H1 (cell line): ENCODE data around the gene PDCD5. TPM values are rescaled to one million over a fixed set of nuclear protein-coding genes. Genes with fewer than 3 reads are reported as not detected.

Experiments used
- CHD1 ChIP-seq: IDR thresholded peaks from 2 replicates; pipeline ENCODE4 v1.6.1; 2012; ENCODE audit warnings: low read depth, low read length, improper control_type of control experiment
- CREB1 ChIP-seq: IDR thresholded peaks from 2 replicates; pipeline ENCODE4 v1.6.1; 2012; ENCODE audit warnings: inconsistent platforms
- EGR1 ChIP-seq: IDR thresholded peaks from 2 replicates; pipeline ENCODE4 v1.6.1; 2011; ENCODE audit warnings: low read depth, low read length, borderline replicate concordance
- MAFK ChIP-seq: IDR thresholded peaks from 2 replicates; pipeline ENCODE4 v1.6.1; 2012; ENCODE audit warnings: low read depth, mild to moderate bottlenecking, improper control_type of control experiment, low read length
- RXRA ChIP-seq: IDR thresholded peaks from 2 replicates; pipeline ENCODE4 v1.6.1; 2011; ENCODE audit warnings: low read depth, mild to moderate bottlenecking, low read length, moderate library complexity; ENCODE audit not compliant: insufficient read depth
- polyA plus RNA-seq, 7 experiments: library from polyadenylated mRNA; depleted of rRNA in 3 of 7; stranded (reverse) in 5 of 7; unstranded in 2 of 7; fragments of >200 nt in 5 of 7; fragments of 200-250 nt in 2 of 7; gene quantifications; 1 replicate in 5 of 7; 2 replicates in 1 of 7; 4 replicates in 1 of 7; pipeline versions ENCODE4 v1.2.1 to v1.2.3, GENCODE V29; 2011 to 2013; ENCODE audit warnings: missing spikeins in 2 of 7, mixed read lengths in 2 of 7
- total RNA-seq: library from RNA; stranded (reverse); fragmentation: NEBNext Ultra II Directional; extraction: Animal tissue kit (Norgen Biotek cat#: 25700); gene quantifications from 2 replicates; pipeline ENCODE4 v1.2.1, GENCODE V29; 2021
- TF ChIP-seq, protein P1 (sequence below), 3 experiments: IDR thresholded peaks; 1 replicate in 2 of 3; 2 replicates in 1 of 3; pipeline versions ENCODE4 v1.5.1 to v1.6.1; 2011; ENCODE audit warnings: low read length in 3 of 3, mild to moderate bottlenecking in 3 of 3, inconsistent platforms in 2 of 3, low read depth in 1 of 3, moderate library complexity in 1 of 3; ENCODE audit not compliant: insufficient read depth in 1 of 3; ENCODE audit errors: control extremely low read depth in 1 of 3

The PDCD5 gene
- total and polyA plus RNA-seq, 2 of the 8 experiments (the other 6 are each of a cell fraction or from before 2014, with no cell fraction given), result 43.2 to 98.8 TPM

- no peak for TF ChIP-seq MAFK
- no peak for TF ChIP-seq EGR1
- no peak for TF ChIP-seq CHD1
- no peak for TF ChIP-seq CREB1
- TF ChIP-seq, protein P1, sequence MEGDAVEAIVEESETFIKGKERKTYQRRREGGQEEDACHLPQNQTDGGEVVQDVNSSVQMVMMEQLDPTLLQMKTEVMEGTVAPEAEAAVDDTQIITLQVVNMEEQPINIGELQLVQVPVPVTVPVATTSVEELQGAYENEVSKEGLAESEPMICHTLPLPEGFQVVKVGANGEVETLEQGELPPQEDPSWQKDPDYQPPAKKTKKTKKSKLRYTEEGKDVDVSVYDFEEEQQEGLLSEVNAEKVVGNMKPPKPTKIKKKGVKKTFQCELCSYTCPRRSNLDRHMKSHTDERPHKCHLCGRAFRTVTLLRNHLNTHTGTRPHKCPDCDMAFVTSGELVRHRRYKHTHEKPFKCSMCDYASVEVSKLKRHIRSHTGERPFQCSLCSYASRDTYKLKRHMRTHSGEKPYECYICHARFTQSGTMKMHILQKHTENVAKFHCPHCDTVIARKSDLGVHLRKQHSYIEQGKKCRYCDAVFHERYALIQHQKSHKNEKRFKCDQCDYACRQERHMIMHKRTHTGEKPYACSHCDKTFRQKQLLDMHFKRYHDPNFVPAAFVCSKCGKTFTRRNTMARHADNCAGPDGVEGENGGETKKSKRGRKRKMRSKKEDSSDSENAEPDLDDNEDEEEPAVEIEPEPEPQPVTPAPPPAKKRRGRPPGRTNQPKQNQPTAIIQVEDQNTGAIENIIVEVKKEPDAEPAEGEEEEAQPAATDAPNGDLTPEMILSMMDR (IDR thresholded peaks at IDR 0.05; ENCODE audit: control extremely low read depth in 1 of 3, insufficient read depth in 1 of 3, low read depth in 1 of 3, low read length in 3 of 3), result no peak
- no peak for TF ChIP-seq RXRA
- TF ChIP-seq, all 59 proteins: peak for 0
Measured at GRCh38 chr19:32607479-32607878, 26.5 kb downstream of the PDCD5 start (continued).
